HG03558 (cell line): ENCODE measurements around the gene SPOUT1.
A peak's percentile ranks its signal among the peaks of the same experiment; 100 is the strongest.
"Not testable (repeated sequence)": the region's sequence is repeated elsewhere in the genome, so short reads cannot be mapped to it uniquely, and the experiment has no call there.

Experiments
- ATAC-seq: cut with Tn5 transposase; IDR thresholded peaks from one replicate; pipeline ENCODE4 v1.9.1; 2021; ENCODE audit warnings: moderate number of reproducible peaks; ENCODE audit not compliant: unreplicated experiment; ENCODE audit errors: extremely low read depth

Gene SPOUT1

DNA sequence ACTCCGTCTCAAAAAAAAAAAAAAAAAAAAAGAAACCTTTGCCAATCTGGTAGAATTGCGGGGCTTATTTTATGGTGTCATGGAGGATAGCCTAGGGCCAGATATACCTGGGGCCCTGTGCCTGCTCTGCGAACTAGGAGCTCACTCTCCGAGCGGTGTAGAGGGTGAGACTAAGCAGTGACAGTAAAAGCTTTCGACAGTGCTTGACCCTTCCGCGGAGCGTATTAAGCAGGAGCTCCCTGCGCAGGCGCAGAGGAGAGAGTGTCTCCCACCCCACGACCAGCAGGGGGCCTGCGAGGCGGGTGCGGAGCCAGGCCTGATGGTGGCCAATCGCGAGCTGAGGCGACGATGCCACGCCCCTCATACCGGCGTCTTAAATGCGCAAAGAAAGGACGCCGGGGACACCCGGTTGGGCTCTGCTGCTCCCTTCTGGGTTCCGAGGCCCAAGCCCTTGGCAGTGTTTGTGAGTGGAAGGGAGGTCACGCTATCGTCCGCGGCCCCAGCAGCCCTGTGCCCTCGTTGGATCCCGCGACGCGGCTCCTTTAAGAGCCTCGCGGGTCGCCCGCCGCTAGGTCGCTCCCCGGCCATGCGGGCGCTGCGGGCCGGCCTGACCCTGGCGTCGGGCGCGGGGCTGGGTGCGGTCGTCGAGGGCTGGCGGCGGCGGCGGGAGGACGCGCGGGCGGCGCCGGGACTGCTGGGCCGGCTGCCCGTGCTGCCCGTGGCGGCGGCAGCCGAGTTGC, 11.3 kb downstream of the SPOUT1 start, which contains the start of gene ENDOG:
Gene ENDOG (plus strand): TSS at position 402 of the 740 bp plus-strand sequence. CDS start 185 bp downstream, at position 587.
- ATAC-seq = peak; percentile 84

DNA sequence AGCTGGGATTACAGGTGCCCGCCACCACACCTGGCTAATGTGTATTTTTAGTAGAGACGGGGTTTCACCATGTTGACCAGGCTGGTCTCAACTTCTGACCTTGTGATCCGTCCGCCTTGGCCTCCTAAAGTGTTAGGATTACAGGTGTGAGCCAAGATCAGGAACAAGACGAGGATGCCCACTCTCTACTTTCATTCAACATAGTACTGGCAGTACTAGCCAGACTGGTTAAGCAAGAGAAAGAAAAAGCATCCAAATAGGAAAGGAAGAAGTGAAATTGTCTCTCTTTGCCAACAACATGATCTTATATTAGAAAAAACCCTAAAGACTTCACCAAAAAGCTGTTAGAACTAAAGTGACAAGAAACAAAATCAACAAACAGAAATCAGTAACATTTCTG, 18.7 kb downstream of the SPOUT1 start:
- ATAC-seq = no peak

DNA sequence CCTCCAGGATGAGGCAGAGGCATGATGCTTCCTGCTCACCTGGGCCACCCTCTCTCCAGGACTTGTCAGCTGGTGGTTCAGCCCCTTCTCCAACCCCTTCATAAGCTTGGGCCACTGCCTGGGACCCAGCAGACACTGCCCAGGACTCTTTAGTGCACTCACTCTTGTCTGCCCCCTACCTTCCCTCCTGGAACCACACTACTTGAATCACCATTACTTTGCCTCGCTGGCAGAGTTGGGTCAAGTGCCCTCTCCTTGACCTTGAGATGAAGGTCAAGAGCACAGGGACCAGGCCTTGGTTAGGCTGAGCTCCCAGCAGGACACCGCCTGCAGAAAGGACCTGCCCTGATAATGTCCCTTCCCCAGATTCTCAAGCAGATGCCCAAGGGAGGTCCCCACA, 19.8 kb downstream of the SPOUT1 start:
- ATAC-seq = no peak

DNA sequence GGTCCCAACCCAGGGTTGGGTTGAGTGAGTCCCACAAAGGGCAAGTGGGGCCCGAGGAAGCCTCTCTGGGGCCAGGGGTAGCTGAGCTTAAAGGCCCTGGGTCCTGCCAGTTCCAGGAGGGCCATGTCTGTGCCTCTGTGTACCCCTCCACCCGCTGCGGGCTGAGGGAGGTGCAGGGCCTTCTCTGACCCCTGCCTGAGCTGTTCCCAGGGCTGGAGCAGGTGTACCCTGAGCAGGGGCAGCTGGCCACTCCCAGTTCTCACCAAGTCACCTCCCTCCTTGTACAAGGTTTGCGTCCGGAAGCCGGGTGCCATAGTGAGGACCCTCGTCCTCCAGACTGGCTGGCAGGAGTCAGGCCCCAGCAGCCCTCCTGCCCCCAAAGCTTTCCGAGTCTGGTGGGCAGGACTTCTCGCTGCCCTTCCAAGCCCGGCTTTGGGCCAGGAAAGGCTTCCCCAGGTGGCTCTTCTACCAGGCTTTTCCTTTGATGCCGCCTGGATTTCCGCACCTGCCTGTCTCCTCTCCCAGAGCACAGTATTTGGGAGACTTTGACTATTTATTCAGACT, 20.5 kb downstream of the SPOUT1 start:
- no peak for ATAC-seq

DNA sequence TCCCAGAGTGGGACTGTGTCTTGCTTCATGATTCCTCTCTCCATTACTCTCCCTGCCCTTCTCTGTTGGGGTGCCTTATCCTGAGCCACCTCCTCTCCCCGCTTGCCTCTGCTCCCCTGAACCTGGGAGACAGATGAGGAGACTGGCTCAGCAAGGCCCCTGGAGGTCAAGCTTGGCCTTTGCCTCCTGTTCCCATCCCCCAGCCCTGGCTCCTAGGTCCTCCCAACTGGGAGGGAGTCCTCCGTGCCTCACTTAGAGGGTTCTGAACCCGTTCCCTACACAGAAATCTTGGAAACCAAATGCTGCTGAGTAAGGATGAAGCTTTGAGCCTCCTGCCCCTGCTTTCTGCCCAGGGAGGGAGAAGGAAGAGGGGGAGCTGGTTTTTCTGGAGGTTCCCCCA, 21.1 kb downstream of the SPOUT1 start:
- no peak for ATAC-seq

DNA sequence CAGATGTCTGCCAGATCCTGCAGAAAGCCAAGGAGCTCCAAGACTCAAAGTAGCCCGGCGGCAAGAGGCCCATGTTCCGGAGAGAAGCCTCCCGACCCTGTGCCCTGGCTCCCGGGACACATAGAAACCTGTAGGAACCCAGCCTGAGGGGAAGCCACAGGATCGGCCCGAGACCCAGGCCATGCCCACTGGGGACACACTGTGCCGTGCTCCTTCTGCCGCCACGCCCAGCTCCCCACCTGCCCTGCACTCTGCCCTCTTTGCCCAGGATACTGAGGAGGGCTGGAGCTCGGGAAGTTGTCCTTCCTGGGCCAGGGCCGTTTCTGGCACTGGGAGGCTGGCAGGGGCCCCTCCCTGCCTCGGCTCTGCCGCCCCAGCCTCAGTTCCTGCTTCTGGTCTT, 21.8 kb downstream of the SPOUT1 start:
- ATAC-seq = no peak

DNA sequence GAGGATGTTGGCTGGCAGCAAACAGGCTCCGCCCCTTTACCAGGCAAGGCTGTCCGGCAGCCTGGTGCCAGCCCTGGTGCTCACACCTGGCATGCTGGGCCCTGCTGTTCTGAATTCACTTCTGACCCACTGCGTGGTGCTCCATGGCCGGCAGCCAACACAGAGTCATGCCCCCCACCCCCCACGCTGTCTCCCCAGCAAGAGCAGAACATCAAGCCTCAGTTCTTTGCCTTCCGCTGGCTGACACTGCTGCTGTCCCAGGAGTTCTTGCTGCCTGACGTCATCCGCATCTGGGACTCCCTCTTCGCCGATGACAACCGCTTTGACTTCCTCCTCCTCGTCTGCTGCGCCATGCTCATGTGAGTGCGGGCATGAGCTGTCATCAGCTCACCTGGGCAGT, 23.9 kb downstream of the SPOUT1 start:
- no peak for ATAC-seq

DNA sequence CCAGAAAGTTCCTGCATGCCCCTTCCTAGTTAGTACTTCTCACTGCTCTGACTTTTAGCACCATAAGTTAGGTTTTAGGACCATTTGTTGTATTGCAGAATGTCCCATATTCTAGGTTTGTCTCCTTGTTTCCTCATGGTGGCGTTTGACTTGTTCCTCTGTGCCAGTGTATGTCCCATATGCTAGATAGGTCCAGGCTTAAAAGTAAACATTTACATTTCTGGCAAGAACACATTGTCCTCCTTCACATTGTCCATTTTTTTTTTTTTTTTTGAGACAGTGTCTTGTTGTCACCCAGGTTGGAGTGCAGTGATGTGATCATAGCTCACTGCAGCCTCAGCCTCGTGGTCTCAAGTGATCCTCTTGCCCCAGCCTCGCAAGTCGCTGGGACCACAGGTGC, 27.1 kb downstream of the SPOUT1 start:
- no peak for ATAC-seq

DNA sequence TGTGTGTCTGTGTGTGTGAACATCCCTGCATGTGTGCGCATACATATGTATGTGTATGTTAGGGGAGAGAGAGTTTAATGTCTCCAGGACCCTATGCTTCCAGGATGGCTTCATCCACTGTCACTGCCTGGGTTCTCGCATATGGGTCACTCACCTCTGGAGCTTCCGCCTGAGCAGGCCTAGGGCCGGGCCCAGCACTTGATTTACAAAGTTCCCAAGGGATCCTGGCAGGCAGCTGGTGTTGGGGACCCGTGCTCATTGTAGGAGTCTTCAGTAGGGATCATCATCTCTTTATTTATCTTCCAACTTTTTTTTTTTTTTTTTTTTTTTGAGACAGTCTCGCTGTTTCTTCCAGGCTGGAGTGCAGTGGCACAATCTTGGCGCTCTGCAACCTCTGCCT, 29.5 kb downstream of the SPOUT1 start:
- no peak for ATAC-seq

DNA sequence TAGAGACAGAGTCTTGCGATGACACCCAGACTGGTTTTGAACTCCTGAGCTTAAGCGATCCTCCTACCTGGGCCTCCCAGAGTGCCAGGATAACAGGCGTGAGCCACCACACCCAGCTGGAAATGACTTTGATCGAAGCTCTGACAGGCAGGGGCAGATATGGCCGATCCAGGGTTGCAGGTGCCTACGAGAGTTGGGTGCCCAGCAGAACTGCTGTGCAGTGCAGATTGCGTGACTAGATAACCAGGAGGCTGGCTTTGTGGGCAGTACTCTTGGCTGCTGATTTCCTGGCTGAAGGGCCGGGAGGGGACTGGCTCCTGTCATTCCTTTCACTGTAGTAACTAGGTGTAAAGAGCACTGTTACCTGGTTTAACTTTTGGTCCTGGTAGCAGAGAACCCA, 30.7 kb downstream of the SPOUT1 start:
- no peak for ATAC-seq

DNA sequence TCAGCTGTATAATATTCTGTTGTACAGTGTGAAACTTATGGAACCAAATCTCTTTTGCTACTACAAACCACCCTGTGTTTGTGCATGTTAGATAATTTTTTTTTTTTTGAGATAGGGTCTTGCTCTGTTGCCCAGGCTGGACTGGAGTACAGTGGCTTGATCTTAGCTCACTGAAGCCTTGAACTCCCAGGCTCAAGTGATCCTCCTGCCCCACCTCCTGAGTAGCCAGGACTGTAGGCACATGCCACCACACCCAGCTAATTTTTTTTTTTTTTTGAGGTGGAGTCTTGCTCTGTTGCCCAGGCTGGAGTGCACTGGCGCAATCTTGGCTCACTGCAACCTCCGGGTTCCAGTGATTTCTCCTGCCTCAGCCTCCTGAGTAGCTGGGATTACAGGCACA, 34.6 kb downstream of the SPOUT1 start:
- ATAC-seq = not testable (repeated sequence)

DNA sequence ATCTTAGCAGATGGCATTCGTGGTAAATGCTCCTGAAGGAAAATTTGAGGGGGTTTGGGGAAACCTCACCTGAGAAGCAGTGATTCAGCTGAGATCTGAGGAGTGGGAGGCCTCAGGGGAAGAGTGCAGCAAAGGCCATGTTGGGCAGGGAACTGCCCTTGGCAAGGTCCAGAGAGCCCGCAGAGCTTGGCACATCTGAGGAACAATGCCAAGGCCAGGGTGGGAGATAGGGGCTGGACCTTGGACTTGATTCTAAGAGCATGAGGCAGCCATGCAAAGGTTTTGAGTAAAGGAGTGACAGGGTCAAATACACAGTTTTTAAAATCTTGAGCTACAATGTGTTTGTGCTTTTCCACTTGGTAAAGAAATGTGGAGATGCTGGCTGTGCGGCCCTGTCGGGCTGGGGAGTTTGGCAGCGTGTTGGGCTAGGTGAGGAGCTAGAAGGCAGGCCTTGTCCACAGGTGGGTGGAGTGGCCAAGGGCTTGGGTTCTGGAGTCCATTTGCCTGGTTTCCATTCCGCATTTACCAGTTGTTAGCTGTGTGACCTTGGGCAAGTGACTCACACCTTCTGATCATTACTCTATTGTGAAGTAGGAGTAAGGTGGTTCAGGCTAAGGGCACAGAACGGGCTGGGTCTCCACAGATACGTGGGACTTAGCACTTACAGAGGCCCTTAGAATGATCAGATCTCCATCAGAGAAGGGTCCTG, 36.5 kb downstream of the SPOUT1 start:
- ATAC-seq = no peak

DNA sequence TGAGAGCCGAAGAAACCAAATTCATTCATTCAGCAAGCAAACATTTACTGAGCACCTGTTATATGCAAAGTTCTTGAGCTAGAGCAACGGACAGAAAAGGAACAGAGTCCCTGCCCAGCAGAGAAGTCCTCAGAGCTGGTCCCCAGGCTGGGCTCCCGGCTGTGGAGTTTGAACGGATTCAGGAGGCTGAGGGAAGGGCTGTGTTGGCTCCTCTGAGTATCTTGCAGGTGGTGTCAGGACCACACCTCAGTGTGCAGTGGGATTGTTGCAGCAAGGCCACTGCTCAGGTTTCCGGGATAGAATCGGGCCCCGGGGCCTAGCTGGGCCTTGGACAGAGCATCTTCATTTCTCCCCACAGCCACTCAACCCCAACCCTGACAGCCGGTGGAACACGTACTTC, 37.5 kb downstream of the SPOUT1 start:
- no peak for ATAC-seq

DNA sequence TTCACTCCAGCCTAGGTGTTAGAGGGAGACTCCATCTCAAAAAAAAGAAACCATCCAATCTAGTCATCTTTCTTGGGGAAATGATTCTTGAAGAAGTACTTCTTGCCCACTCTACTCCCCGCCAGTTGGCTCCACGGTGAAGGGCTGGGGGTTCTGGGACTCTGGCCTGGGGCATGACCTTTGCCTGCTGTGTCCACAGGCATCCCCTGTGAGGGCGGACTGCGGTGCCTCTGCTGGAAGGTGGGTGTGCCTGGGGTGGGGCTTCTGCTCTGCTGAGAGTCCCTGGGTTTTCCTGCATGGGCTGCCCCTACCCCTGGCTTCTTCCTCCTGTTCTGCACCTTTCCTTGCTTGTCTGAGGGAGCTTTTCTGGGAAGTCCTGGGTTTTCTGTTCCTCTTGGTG, 39.1 kb downstream of the SPOUT1 start:
- no peak for ATAC-seq

DNA sequence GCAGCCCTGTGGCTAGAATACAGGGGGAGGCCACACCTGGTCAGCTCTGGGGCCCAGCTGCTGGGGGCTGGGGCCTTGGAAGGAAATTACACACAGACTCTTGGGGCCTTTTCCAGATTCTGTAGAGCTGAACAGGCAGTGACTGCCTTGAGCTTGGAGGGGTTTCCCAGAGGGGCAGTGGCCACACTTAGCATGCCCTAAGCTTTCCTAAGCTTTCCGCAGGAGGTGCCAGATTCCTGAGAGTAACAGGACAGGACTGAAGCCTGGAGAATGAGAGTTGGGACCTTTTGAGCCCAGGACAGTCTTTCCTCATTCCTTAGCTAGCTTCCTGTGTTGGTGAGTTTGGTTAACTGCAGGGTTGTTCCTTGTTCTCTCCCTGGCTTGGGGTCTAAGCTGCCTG, 41.1 kb downstream of the SPOUT1 start:
- no peak for ATAC-seq

DNA sequence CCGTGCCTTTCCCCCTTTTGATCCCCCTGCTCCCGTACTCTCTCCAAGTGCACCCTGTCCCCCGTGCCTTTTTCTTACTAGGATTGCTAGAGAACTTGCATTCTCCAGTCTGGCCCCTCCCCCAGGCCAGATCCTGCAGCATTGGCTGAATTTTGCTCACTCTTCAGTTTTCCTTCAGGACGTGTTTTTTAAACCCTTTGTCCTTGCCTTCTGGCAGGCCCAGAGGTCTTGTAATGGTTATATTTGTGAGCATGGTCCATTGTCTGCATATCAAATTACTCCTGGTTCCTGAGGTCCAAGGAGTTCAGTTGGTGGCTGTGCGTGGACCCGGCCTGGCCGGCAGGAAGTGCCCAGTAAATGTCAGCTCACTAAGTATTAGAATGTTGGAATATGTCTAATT, 41.9 kb downstream of the SPOUT1 start:
- no peak for ATAC-seq

DNA sequence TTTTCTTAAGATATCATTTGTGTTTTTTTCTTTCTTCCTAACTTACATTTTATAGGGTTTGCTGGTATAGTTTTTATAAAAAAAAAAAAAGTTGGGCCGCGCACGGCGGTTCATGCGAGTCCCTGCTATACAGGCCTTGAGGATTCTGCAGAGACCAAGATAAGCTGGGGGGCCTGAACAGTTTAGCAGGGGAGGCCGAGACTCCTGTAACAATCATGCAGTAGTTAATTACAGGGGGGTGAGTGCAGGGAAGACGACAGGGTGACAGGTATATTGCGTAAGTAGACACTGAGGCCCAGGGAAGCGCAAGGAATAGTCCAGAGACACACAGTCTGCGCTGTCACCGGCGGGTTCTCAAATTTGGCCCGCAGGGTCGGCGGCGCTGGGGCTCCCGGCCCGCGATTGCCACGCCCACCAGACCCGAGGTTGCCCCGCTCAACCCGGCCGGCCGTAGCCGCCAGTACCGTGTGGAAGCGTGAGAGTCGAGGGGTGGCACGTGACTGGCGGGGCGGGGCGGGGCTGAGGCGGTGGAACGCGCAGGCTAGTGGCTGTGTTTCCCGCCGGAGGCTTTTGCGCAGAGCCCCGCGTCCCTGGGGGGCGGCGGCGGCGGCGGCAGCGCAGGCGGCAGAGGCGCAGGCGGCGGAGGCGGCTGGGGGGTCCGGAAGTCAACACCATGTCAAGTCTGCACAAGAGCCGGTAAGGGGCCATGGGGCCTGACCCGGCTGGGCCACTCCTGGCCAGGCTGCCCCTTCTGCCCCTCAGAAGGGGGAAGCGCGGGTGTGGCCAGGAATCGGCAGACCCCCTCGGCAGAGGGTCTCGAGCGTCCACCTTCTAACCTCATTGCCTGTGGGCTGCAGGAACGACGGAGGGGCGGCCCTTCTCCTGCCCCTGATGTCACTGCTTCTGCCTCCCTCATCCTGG, 42.7 kb downstream of the SPOUT1 start, which contains the start of gene TBC1D13:
Gene TBC1D13 (plus strand): TSS at position 573 of the 921 bp plus-strand sequence. CDS start 101 bp downstream, at position 674.
- no peak for ATAC-seq

DNA sequence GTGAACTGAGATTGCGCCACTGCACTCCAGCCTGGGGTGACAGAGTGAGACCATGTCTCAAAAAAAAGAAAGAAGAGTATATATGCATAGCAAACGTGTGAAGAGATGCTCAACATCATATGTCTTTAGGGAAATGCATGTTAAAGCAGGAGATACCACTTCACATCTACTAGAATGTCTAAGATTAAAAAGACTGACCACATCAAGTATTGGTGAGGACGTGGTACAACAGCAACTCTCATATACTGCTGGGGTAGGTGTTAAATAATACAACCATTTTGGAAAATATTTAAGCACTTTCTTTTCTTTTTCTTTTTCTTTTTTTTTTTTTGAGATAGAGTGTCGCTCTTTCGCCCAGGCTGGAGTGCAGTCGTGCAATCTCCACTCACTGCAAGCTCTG, 44.2 kb downstream of the SPOUT1 start:
- no peak for ATAC-seq

DNA sequence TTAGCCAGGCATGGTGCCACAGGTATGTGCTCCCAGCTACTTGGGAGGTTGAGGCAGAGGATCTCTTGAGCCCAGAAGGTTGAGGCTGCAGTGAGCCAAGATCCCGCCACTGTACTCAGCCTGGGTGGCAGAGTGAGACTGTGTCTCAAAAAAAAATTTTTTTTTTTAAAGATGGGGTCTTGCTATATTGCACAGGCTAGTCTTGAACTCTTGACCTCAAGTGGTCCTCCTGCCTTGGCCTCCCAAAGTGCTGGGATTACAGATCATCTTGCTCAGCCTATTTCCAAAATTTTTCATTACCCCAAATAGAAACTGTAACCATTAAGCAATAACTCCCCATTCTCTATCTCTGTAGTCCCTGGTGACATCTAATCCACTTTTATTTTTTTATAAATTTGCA, 46.9 kb downstream of the SPOUT1 start:
- no peak for ATAC-seq
